Thyroid gland (tissue), 4 donors: ENCODE data around the gene ABCA3.

ENCODE experiments used
- CTCF ChIP-seq, 6 experiments: fragments of 200-600 bp in 3 of 6; fragments of 450-650 bp in 3 of 6; sonication (generic) in 3 of 6; IDR thresholded peaks; one replicate each; pipeline ENCODE4 v1.5.1; 2016 to 2019; ENCODE audit warnings: antibody characterized with exemption in 6 of 6, mild to moderate bottlenecking in 2 of 6, inconsistent platforms in 1 of 6, moderate library complexity in 1 of 6
- POLR2A ChIP-seq, 2 donors: fragments of 450-650 bp; IDR thresholded peaks; one replicate each; pipeline ENCODE4 v1.6.1; 2017; ENCODE audit warnings: antibody characterized with exemption in 2 of 2, mild to moderate bottlenecking in 2 of 2, moderate library complexity in 1 of 2

- TF ChIP-seq CTCF (IDR thresholded peaks at IDR 0.05) (no peak), POLR2A (IDR thresholded peaks at IDR 0.05) (peak in 1 of 2 donors; percentile 17)
Measured at GRCh38 chr16:2331199-2331930, 9.2 kb downstream of the ABCA3 start.
